ENCODE measurements around the gene AP3S2.

AP3S2 gene

GRCh38 chr15:89857673-89858072 is 36.1 kb downstream of the AP3S2 start:
- TF ChIP-seq CTCF (IDR thresholded peaks at IDR 0.05): no peak

GRCh38 chr15:89855948-89856347 is 37.8 kb downstream of the AP3S2 start:
- no peak for TF ChIP-seq CTCF (IDR thresholded peaks at IDR 0.05)

GRCh38 chr15:89852342-89852995 is 41.3 kb downstream of the AP3S2 start:
- no peak for TF ChIP-seq CTCF (IDR thresholded peaks at IDR 0.05)

GRCh38 chr15:89851673-89852341 is 42.0 kb downstream of the AP3S2 start:
- TF ChIP-seq CTCF (IDR thresholded peaks at IDR 0.05): no peak

GRCh38 chr15:89848970-89849292 is 44.9 kb downstream of the AP3S2 start:
- TF ChIP-seq CTCF (IDR thresholded peaks at IDR 0.05): no peak

GRCh38 chr15:89847101-89847500 is 46.7 kb downstream of the AP3S2 start:
- no peak for TF ChIP-seq CTCF (IDR thresholded peaks at IDR 0.05)

GRCh38 chr15:89845305-89845893 is 48.4 kb downstream of the AP3S2 start:
- TF ChIP-seq CTCF (IDR thresholded peaks at IDR 0.05): no peak
